ENCODE data around the gene COL5A1. TPM values are rescaled to one million over a fixed set of nuclear protein-coding genes. Genes with fewer than 3 reads are reported as not detected.

COL5A1 gene
- total RNA-seq, 1 experiment from 2014 or later = 9.5 TPM

DNA sequence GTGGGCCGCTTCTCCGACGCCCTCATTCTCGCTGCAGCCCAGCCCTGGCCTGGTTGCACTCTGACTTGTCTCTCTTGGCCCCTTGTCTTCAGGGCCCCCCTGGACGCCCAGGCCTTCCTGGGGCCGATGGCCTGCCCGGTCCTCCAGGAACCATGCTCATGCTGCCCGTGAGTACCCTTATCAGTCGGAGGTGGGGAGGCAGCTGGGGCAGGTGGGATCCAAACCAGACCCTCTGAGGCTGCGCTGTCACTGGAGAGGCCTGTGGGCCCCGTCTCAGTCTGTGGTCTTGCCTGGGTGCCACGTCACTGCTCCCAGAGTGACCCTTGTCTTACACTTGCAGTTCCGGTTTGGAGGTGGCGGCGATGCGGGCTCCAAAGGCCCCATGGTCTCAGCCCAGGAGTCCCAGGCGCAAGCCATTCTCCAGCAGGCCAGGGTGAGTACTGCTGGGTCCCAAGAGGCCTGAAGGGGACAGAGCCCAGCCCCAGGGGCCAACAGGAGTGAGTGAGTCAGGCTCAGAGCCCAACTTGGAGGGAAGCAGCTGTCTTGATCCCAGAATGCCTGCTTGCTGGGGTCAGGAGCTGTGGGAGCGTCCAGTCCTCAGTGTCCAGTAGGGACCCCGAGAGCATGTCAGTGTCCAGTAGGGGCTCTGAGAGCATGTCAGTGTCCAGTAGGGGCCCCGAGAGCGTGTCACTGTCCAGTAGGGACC is 109.0 kb downstream of the COL5A1 start:
- no peaks in the 10 kb centered on the region for H3K4me1 ChIP-seq (ENCODE audit: insufficient read depth, low read length)
- no peak overlapping the region for H3K4me2 ChIP-seq (ENCODE audit: insufficient read depth, insufficient read length, low read length)
- no peak overlapping the region for H3K27ac ChIP-seq (ENCODE audit: insufficient read length, low read depth, low read length)
- WGBS (ENCODE audit: extremely low coverage, insufficient read length, low lambda C conversion rate) = no CpG with 5 or more reads among the region's 21 CpGs
- H3K23ac ChIP-seq (ENCODE audit: insufficient read length, low read depth, low read length) = no peak overlapping the region
- no peak overlapping the region; the same call in 1 of the 2 replicates for H3K14ac ChIP-seq (ENCODE audit: insufficient read depth, low read length)
- no peak overlapping the region for H4K5ac ChIP-seq (ENCODE audit: insufficient read length, low read depth, low read length)
- no peaks in the 10 kb centered on the region for H3K79me2 ChIP-seq (ENCODE audit: insufficient read depth, low read length)
- H2AFZ ChIP-seq (ENCODE audit: low read length) = no peak overlapping the region
- no peak overlapping the region for H3T11ph ChIP-seq (ENCODE audit: low read length)
- no peak overlapping the region for H3K4me3 Mint-ChIP-seq
- no peaks in the 10 kb centered on the region for H3K4me1 Mint-ChIP-seq
- no peaks in the 10 kb centered on the region for H3K23me2 ChIP-seq (ENCODE audit: insufficient read length, low read depth, low read length, poor library complexity, severe bottlenecking)
- H4K8ac ChIP-seq (replicated peaks; ENCODE audit: insufficient read length, low read depth, low read length) = no peak overlapping the region
- H3K36me3 Mint-ChIP-seq (ENCODE audit: insufficient read depth in 1 of 3, low read depth in 3 of 3) = peaks cover 14 to 24% (median 14%) of the 10 kb centered on the region in 3 experiments
- H3K27me3 ChIP-seq (ENCODE audit: insufficient read depth, low read length) = no peaks in the 10 kb centered on the region
- H4K20me1 ChIP-seq (ENCODE audit: control insufficient read depth, insufficient read depth, insufficient read length) = no peaks in the 10 kb centered on the region
- H2BK5ac ChIP-seq (ENCODE audit: insufficient read length, low read length) = no peak overlapping the region
- H2BK120ac ChIP-seq (ENCODE audit: low read depth, low read length, poor library complexity, severe bottlenecking) = no peak overlapping the region
- peak overlapping the region in 1 of 3 experiments; percentile 79; a peak in 2 of 7 replicates for H3K27ac Mint-ChIP-seq
- H3K79me1 ChIP-seq (ENCODE audit: insufficient read depth, low read depth, low read length, poor library complexity, severe bottlenecking) = no peaks in the 10 kb centered on the region
- TF ChIP-seq, protein P1, sequence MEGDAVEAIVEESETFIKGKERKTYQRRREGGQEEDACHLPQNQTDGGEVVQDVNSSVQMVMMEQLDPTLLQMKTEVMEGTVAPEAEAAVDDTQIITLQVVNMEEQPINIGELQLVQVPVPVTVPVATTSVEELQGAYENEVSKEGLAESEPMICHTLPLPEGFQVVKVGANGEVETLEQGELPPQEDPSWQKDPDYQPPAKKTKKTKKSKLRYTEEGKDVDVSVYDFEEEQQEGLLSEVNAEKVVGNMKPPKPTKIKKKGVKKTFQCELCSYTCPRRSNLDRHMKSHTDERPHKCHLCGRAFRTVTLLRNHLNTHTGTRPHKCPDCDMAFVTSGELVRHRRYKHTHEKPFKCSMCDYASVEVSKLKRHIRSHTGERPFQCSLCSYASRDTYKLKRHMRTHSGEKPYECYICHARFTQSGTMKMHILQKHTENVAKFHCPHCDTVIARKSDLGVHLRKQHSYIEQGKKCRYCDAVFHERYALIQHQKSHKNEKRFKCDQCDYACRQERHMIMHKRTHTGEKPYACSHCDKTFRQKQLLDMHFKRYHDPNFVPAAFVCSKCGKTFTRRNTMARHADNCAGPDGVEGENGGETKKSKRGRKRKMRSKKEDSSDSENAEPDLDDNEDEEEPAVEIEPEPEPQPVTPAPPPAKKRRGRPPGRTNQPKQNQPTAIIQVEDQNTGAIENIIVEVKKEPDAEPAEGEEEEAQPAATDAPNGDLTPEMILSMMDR (conservative IDR thresholded peaks at IDR 0.05) = no peak
- no peak overlapping the region for H3K56ac ChIP-seq (ENCODE audit: insufficient read length, low read depth, low read length)
- no peak overlapping the region for H3K9ac ChIP-seq (ENCODE audit: extremely low read depth, insufficient read length, low read length)
- no peaks in the 10 kb centered on the region for H3K27me3 Mint-ChIP-seq (ENCODE audit: low read depth)
- no peak overlapping the region for H3K18ac ChIP-seq (ENCODE audit: insufficient read length, low read depth, low read length)
- no peak overlapping the region for H4K91ac ChIP-seq (ENCODE audit: insufficient read length, low read depth, low read length)
- no peak overlapping the region for H2AK5ac ChIP-seq (ENCODE audit: insufficient read length, low read length)
- peaks cover 11% of the 10 kb centered on the region for H3K9me3 ChIP-seq (ENCODE audit: control insufficient read depth, low read depth, low read length)
- H2BK20ac ChIP-seq (ENCODE audit: low read depth, low read length, poor library complexity, severe bottlenecking) = no peak overlapping the region
- H3K4ac ChIP-seq (ENCODE audit: low read depth, low read length) = no peak overlapping the region
- peaks cover 14 to 19% of the 10 kb centered on the region in 2 experiments for H3K9me3 Mint-ChIP-seq
- H2BK15ac ChIP-seq (ENCODE audit: low read depth, low read length) = no peak overlapping the region
- no peak overlapping the region for H2BK12ac ChIP-seq (ENCODE audit: insufficient read length, low read depth, low read length)
- no peak for DNase-seq
